ENCODE data around the gene GPR107. TPM values are rescaled to one million over a fixed set of nuclear protein-coding genes. Genes with fewer than 3 reads are reported as not detected.

GPR107 gene
- total and polyA plus RNA-seq, 2 of the 8 experiments (the other 6 are each of a cell fraction or from before 2014, with no cell fraction given), result 19.3 to 30.7 TPM

DNA sequence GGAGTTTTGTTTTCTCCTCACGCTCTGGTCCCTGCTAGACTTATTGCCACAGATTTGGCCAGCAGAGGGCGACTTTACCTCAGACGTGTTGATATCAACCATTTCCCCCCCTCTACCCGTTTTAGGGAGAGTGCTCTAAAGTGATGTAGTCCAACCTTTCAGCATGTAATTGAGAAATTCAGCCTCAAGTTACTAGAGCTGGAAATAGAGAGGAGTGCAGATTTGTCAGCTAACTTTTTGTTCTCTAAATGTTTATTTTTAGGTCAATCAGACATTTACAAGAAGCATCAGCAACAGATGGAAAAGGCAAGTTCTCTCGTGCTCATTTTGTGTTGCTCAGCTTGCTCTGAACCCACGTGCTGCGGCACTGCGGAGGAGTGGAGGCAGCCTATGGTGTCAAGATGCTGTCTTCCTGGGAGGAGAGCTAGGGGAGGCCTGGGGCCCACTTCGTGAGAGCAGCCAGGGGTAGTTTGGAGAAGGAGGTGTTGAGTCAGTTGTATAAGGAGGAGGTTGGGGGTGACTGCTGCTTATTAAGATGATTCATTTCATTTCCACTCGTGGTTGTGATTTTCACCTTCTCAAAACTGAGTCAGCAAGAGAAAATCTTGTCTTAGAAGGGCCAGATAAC is 53.6 kb downstream of the GPR107 start (continued):
- TF ChIP-seq TBP (IDR thresholded peaks at IDR 0.05; ENCODE audit: low read depth, low read length) (no peak), CHD2 (IDR thresholded peaks at IDR 0.05; ENCODE audit: low read length) (no peak), EP300 (IDR thresholded peaks at IDR 0.05; ENCODE audit: borderline replicate concordance in 1 of 2, low read depth in 2 of 2, low read length in 2 of 2) (no peak), TEAD4 (IDR thresholded peaks at IDR 0.05; ENCODE audit: low read depth, low read length) (no peak), MAFK (IDR thresholded peaks at IDR 0.05; ENCODE audit: low read depth, low read length) (no peak), CBX8 (IDR thresholded peaks at IDR 0.05; ENCODE audit: borderline replicate concordance, low read depth, low read length) (no peak), TAF1 (IDR thresholded peaks at IDR 0.05; ENCODE audit: low read depth, low read length) (no peak), CREB1 (IDR thresholded peaks at IDR 0.05) (no peak)
- TF ChIP-seq, protein P1, sequence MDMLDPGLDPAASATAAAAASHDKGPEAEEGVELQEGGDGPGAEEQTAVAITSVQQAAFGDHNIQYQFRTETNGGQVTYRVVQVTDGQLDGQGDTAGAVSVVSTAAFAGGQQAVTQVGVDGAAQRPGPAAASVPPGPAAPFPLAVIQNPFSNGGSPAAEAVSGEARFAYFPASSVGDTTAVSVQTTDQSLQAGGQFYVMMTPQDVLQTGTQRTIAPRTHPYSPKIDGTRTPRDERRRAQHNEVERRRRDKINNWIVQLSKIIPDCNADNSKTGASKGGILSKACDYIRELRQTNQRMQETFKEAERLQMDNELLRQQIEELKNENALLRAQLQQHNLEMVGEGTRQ (IDR thresholded peaks at IDR 0.05; ENCODE audit: low read length), result no peak
- TF ChIP-seq, protein P2, sequence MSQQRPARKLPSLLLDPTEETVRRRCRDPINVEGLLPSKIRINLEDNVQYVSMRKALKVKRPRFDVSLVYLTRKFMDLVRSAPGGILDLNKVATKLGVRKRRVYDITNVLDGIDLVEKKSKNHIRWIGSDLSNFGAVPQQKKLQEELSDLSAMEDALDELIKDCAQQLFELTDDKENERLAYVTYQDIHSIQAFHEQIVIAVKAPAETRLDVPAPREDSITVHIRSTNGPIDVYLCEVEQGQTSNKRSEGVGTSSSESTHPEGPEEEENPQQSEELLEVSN (IDR thresholded peaks at IDR 0.05), result no peak
